ENCODE measurements around the gene ORMDL2.

ORMDL2 gene

GRCh38 chr12:55817345-55818139 is at the start of gene ORMDL2, which contains the start of gene SARNP:
TSS of gene ORMDL2 (plus strand) at chr12:55818041. CDS start at chr12:55819000, 959 bp downstream.
TSS of gene SARNP (minus strand) at chr12:55817724. CDS start at chr12:55817701, 23 bp downstream.
- Histone ChIP-seq H3K36me3 (ENCODE audit: control insufficient read depth, low read depth, low read length) (peaks cover 51% of the 10 kb centered on the region), H3K27me3 (ENCODE audit: control insufficient read depth, insufficient read depth, low read length) (no peaks in the 10 kb centered on the region), H3K9me3 (ENCODE audit: control insufficient read depth, low read depth, low read length) (no peaks in the 10 kb centered on the region), H3K4me3 (ENCODE audit: low read length) (peak within 1 kb of the TSS; percentile 99), H3K27ac (ENCODE audit: low read length) (peak within 1 kb of the TSS; percentile 94), H3K9ac (ENCODE audit: low read length) (peak within 1 kb of the TSS; percentile 97), H3K4me1 (ENCODE audit: control insufficient read depth, low read depth, low read length) (peaks cover 30% of the 10 kb centered on the region)

DNA sequence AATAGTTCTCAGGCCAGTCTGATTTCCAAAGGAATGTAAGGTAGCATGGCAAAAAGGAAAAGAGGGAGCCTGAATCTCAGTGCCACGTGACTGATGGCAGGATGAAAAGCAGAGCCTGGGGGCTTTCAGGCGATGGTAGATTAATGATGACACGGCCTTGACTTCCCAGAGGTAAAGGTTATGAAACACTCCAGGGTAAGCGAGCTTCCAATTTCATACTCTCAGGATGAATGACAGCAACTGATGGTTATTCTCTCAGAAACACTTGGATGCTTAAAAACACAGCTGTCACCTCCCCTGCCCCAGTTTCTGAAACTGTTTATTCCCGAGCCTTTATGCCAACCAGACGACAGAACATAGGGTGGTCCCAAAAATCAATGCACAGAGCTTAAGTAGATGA is 46.1 kb upstream of the ORMDL2 start:
- H3K4me1 ChIP-seq (ENCODE audit: control insufficient read depth, low read depth, low read length), result no peaks in the 10 kb centered on the region
- no peaks in the 10 kb centered on the region for H3K9me3 ChIP-seq (ENCODE audit: control insufficient read depth, low read depth, low read length)
- no peak overlapping the region for H3K27ac ChIP-seq (ENCODE audit: low read length)
- H3K27me3 ChIP-seq (ENCODE audit: control insufficient read depth, insufficient read depth, low read length), result no peaks in the 10 kb centered on the region
- no peak overlapping the region for H3K9ac ChIP-seq (ENCODE audit: low read length)
- peaks cover 26% of the 10 kb centered on the region for H3K36me3 ChIP-seq (ENCODE audit: control insufficient read depth, low read depth, low read length)
- H3K4me3 ChIP-seq (ENCODE audit: low read length), result no peak overlapping the region

DNA sequence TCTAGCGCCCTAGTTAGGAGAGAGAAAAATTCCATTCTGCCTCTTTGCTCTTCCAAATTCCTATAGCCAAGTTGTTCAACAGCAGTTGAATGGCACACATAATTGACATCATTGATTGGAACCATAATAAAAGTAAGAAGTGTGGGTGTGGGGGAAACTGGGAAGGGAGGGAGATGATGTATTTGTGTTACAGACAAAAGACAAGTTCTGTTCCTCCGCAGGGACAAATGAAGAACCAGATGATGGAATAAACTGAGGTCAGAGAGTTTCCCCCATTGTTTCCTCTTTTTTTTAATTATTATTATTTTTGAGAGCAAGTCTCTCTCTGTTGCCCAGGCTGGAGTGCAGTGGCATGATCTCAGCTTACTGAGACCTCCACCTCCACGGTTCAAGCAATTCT is 40.0 kb upstream of the ORMDL2 start:
- Histone ChIP-seq H3K27me3 (ENCODE audit: control insufficient read depth, insufficient read depth, low read length) (no peaks in the 10 kb centered on the region), H3K27ac (ENCODE audit: low read length) (no peak overlapping the region), H3K9me3 (ENCODE audit: control insufficient read depth, low read depth, low read length) (no peaks in the 10 kb centered on the region), H3K9ac (ENCODE audit: low read length) (no peak overlapping the region), H3K4me3 (ENCODE audit: low read length) (no peak overlapping the region), H3K4me1 (ENCODE audit: control insufficient read depth, low read depth, low read length) (no peaks in the 10 kb centered on the region), H3K36me3 (ENCODE audit: control insufficient read depth, low read depth, low read length) (peaks cover 49% of the 10 kb centered on the region)

DNA sequence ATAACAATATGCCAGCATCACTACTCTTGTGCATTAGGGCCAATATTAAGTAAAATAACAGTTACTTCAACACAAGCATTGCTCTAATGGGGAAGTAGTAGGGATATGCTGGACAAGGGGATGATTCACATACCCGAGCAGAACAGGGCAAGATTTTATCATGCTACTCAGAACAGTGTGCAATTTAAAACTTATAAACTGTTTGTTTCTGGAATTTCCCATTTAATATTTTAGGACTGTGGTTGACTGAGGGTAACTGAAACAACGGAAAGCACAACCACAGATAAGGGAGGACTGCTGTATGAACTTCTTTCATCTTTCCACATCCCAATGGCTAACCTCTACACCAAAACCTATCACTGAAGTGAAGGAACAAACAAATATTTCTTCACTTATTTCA is 37.2 kb upstream of the ORMDL2 start:
- Histone ChIP-seq H3K4me1 (ENCODE audit: control insufficient read depth, low read depth, low read length) (no peaks in the 10 kb centered on the region), H3K9ac (ENCODE audit: low read length) (no peak overlapping the region), H3K9me3 (ENCODE audit: control insufficient read depth, low read depth, low read length) (no peaks in the 10 kb centered on the region), H3K36me3 (ENCODE audit: control insufficient read depth, low read depth, low read length) (peaks cover 78% of the 10 kb centered on the region), H3K27ac (ENCODE audit: low read length) (no peak overlapping the region), H3K27me3 (ENCODE audit: control insufficient read depth, insufficient read depth, low read length) (no peaks in the 10 kb centered on the region), H3K4me3 (ENCODE audit: low read length) (no peak overlapping the region)

DNA sequence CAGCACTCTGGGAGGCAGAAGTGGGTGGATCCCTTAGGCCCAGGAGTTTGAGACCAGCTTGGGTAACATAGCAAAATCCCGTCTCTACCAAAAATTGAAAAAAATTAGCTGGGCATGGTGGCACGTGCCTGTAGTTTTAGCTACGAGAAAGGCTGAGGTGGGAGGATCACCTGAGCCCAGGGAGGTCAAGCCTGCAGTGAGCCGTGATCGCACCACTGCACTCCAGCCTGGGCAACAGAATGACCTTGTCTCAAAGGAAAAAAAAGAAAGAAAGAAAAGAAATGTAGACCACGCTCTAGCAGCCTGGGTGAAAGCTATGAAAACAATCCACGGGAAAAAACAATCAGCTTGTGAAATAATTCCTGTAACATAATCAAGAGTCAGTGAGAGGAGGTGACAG is 29.3 kb upstream of the ORMDL2 start:
- Histone ChIP-seq H3K27ac (ENCODE audit: low read length) (no peak overlapping the region), H3K4me1 (ENCODE audit: control insufficient read depth, low read depth, low read length) (no peaks in the 10 kb centered on the region), H3K9me3 (ENCODE audit: control insufficient read depth, low read depth, low read length) (no peaks in the 10 kb centered on the region), H3K4me3 (ENCODE audit: low read length) (no peak overlapping the region), H3K27me3 (ENCODE audit: control insufficient read depth, insufficient read depth, low read length) (no peaks in the 10 kb centered on the region), H3K9ac (ENCODE audit: low read length) (no peak overlapping the region), H3K36me3 (ENCODE audit: control insufficient read depth, low read depth, low read length) (peaks cover 85% of the 10 kb centered on the region)

- no peak overlapping the region for H3K4me3 ChIP-seq (ENCODE audit: low read length)
- H3K27ac ChIP-seq (ENCODE audit: low read length), result no peak overlapping the region
- H3K36me3 ChIP-seq (ENCODE audit: control insufficient read depth, low read depth, low read length), result peaks cover 85% of the 10 kb centered on the region
- H3K4me1 ChIP-seq (ENCODE audit: control insufficient read depth, low read depth, low read length), result no peaks in the 10 kb centered on the region
- H3K27me3 ChIP-seq (ENCODE audit: control insufficient read depth, insufficient read depth, low read length), result no peaks in the 10 kb centered on the region
- H3K9ac ChIP-seq (ENCODE audit: low read length), result no peak overlapping the region
- no peaks in the 10 kb centered on the region for H3K9me3 ChIP-seq (ENCODE audit: control insufficient read depth, low read depth, low read length)
Observed at GRCh38 chr12:55789171-55789570, 28.7 kb upstream of the ORMDL2 start.

GRCh38 chr12:55789893-55790292 is 27.9 kb upstream of the ORMDL2 start:
- peaks cover 84% of the 10 kb centered on the region for H3K36me3 ChIP-seq (ENCODE audit: control insufficient read depth, low read depth, low read length)
- no peaks in the 10 kb centered on the region for H3K4me1 ChIP-seq (ENCODE audit: control insufficient read depth, low read depth, low read length)
- no peaks in the 10 kb centered on the region for H3K27me3 ChIP-seq (ENCODE audit: control insufficient read depth, insufficient read depth, low read length)
- no peak overlapping the region for H3K4me3 ChIP-seq (ENCODE audit: low read length)
- H3K9ac ChIP-seq (ENCODE audit: low read length), result no peak overlapping the region
- no peak overlapping the region for H3K27ac ChIP-seq (ENCODE audit: low read length)
- H3K9me3 ChIP-seq (ENCODE audit: control insufficient read depth, low read depth, low read length), result no peaks in the 10 kb centered on the region

DNA sequence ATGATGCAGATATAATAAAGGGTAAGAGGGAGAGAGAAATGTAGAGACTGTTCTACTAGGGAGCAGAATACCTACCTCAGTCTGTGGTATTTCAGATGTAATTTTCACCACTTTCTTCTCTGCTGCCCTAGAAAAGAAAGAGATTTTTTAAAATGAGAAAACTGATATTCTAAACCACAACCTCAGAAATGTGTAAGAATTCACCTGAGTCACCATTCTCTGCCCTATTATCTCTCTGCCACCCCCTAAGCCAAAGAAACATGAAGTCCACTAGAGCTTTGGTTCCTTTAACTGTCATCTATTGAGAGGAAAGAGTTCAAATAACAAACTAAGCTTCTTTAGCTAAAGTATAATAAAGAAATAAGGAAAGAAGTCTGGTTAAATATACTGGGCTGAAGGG is 21.9 kb upstream of the ORMDL2 start:
- Histone ChIP-seq H3K27me3 (ENCODE audit: control insufficient read depth, insufficient read depth, low read length) (no peaks in the 10 kb centered on the region), H3K9me3 (ENCODE audit: control insufficient read depth, low read depth, low read length) (no peaks in the 10 kb centered on the region), H3K4me1 (ENCODE audit: control insufficient read depth, low read depth, low read length) (no peaks in the 10 kb centered on the region), H3K9ac (ENCODE audit: low read length) (no peak overlapping the region), H3K4me3 (ENCODE audit: low read length) (no peak overlapping the region), H3K36me3 (ENCODE audit: control insufficient read depth, low read depth, low read length) (peaks cover 74% of the 10 kb centered on the region), H3K27ac (ENCODE audit: low read length) (no peak overlapping the region)

DNA sequence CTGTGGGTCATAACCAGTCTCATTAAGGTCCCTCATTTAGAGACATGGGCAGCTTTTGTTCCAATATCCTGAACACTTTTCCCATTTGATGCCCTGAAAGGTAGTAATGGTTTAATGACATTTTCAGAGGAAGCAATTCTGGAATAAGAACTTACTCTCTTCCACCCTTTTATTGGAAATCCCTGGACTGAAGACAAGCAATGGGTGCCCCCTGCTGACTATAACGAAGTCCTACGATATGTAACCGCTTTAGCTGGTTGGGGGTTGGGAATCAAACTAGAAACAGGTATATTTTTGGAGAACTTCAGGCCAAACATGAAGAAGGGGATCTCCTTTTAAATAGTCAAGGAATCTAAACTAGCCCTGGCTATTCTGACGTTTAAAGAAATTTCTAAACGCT is 20.8 kb upstream of the ORMDL2 start:
- no peaks in the 10 kb centered on the region for H3K4me1 ChIP-seq (ENCODE audit: control insufficient read depth, low read depth, low read length)
- H3K27me3 ChIP-seq (ENCODE audit: control insufficient read depth, insufficient read depth, low read length), result no peaks in the 10 kb centered on the region
- H3K36me3 ChIP-seq (ENCODE audit: control insufficient read depth, low read depth, low read length), result peaks cover 78% of the 10 kb centered on the region
- no peaks in the 10 kb centered on the region for H3K9me3 ChIP-seq (ENCODE audit: control insufficient read depth, low read depth, low read length)
- H3K9ac ChIP-seq (ENCODE audit: low read length), result no peak overlapping the region
- no peak overlapping the region for H3K27ac ChIP-seq (ENCODE audit: low read length)
- H3K4me3 ChIP-seq (ENCODE audit: low read length), result no peak overlapping the region

DNA sequence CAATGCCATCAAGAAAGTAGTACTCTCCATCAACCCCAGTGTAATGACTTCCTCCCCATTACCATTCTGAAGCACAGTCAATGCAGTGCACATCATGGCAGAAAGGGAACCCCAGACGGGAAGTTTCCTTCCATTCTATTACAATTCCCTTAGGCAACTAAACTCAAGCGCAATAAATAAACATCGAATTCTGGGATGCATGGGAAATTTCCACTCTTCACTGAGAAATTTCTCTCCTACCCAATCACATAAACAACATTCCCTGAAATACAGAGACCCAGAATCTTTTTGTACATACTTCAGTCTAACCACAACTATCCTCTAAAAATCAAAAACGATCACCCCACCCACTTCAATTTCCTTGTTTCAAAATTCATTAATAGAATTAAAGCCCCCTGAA is 20.3 kb upstream of the ORMDL2 start:
- Histone ChIP-seq H3K4me1 (ENCODE audit: control insufficient read depth, low read depth, low read length) (no peaks in the 10 kb centered on the region), H3K27me3 (ENCODE audit: control insufficient read depth, insufficient read depth, low read length) (no peaks in the 10 kb centered on the region), H3K27ac (ENCODE audit: low read length) (no peak overlapping the region), H3K4me3 (ENCODE audit: low read length) (no peak overlapping the region), H3K9me3 (ENCODE audit: control insufficient read depth, low read depth, low read length) (no peaks in the 10 kb centered on the region), H3K36me3 (ENCODE audit: control insufficient read depth, low read depth, low read length) (peaks cover 78% of the 10 kb centered on the region), H3K9ac (ENCODE audit: low read length) (no peak overlapping the region)

GRCh38 chr12:55806982-55807381 is 10.9 kb upstream of the ORMDL2 start:
- Histone ChIP-seq H3K4me1 (ENCODE audit: control insufficient read depth, low read depth, low read length) (peaks cover 3% of the 10 kb centered on the region), H3K9ac (ENCODE audit: low read length) (no peak overlapping the region), H3K27ac (ENCODE audit: low read length) (no peak overlapping the region), H3K27me3 (ENCODE audit: control insufficient read depth, insufficient read depth, low read length) (no peaks in the 10 kb centered on the region), H3K4me3 (ENCODE audit: low read length) (no peak overlapping the region), H3K9me3 (ENCODE audit: control insufficient read depth, low read depth, low read length) (no peaks in the 10 kb centered on the region), H3K36me3 (ENCODE audit: control insufficient read depth, low read depth, low read length) (peaks cover 26% of the 10 kb centered on the region)

DNA sequence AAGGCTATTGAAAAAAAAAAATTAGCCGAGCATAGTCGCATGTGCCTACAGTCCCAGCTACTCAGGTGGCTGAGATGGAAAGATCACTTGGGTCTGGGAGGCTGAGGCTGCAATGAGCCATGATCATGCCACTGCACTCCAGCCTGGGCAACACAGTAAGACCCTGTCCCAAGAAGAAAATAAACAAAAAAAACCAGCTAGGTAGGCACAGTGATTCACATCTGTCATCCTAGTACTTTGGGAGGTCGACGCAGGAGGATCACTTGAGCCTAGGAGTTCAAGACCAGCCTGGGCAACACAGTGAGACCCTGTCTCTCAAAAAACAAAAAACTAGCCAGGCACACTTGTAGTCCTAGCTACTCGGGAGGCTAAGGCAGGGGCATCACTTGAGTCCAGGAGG is 8.6 kb upstream of the ORMDL2 start:
- Histone ChIP-seq H3K36me3 (ENCODE audit: control insufficient read depth, low read depth, low read length) (peaks cover 22% of the 10 kb centered on the region), H3K27ac (ENCODE audit: low read length) (no peak overlapping the region), H3K27me3 (ENCODE audit: control insufficient read depth, insufficient read depth, low read length) (no peaks in the 10 kb centered on the region), H3K4me3 (ENCODE audit: low read length) (no peak overlapping the region), H3K9me3 (ENCODE audit: control insufficient read depth, low read depth, low read length) (no peaks in the 10 kb centered on the region), H3K9ac (ENCODE audit: low read length) (no peak overlapping the region), H3K4me1 (ENCODE audit: control insufficient read depth, low read depth, low read length) (peaks cover 19% of the 10 kb centered on the region)

Measured in iPS-18a (cell line).